Measurements from ENCODE around the gene ICOS. TPM values are rescaled to one million over a fixed set of nuclear protein-coding genes. Genes with fewer than 3 reads are reported as not detected.

ICOS gene
- total and polyA plus RNA-seq, 2 of the 8 experiments (the other 6 are each of a cell fraction or from before 2014, with no cell fraction given), result not detected

GRCh38 chr2:204005940-204006721 lies 69.6 kb downstream of the ICOS start:
- H2BK120ac ChIP-seq (replicated peaks; ENCODE audit: low read depth, low read length), result no peak overlapping the region

More at GRCh38 chr2:204005940-204006721, 69.6 kb downstream of the ICOS start:
- H3K4me3 ChIP-seq (ENCODE audit: extremely low read depth in 1 of 4, insufficient read depth in 2 of 4, low read depth in 3 of 4, low read length in 4 of 4), result no peak overlapping the region
- H4K5ac ChIP-seq (ENCODE audit: insufficient read length, low read depth, low read length), result no peak overlapping the region
- no peak overlapping the region for H2BK20ac ChIP-seq (ENCODE audit: low read length)
- no peak overlapping the region for H3K4me2 ChIP-seq (ENCODE audit: insufficient read depth in 1 of 2, low read depth in 2 of 2, low read length in 2 of 2)
- H3K27ac ChIP-seq (ENCODE audit: low read depth, low read length), result no peak overlapping the region
- H3K56ac ChIP-seq (replicated peaks; ENCODE audit: insufficient read length, low read depth, low read length), result no peak overlapping the region
- POLR2A ChIA-PET (ENCODE audit: partially characterized antibody), result no interaction called here
- no peak for DNase-seq (ENCODE audit: low read depth in 1 of 2, low spot score in 2 of 2)
- no peak overlapping the region for H2BK5ac ChIP-seq (ENCODE audit: low read depth, low read length)
- no peak overlapping the region for H3K18ac ChIP-seq (ENCODE audit: extremely low read depth, low read length)
- no peaks in the 10 kb centered on the region for H3K23me2 ChIP-seq (ENCODE audit: low read depth, low read length)
- H2BK15ac ChIP-seq (ENCODE audit: low read length), result no peak overlapping the region
- H2AK5ac ChIP-seq (ENCODE audit: low read depth, low read length), result no peak overlapping the region
- H3K79me1 ChIP-seq (ENCODE audit: low read depth, low read length), result no peaks in the 10 kb centered on the region
- CTCF ChIA-PET (ENCODE audit: partially characterized antibody), result interaction anchor here (0.5 to 0.9 kb wide), 3 partner anchors 19 to 1433 kb away, joined by 3 to 4 read pairs (median 3); no protein-coding TSS in a partner anchor
- WGBS, 2 experiments (ENCODE audit: extremely low coverage in 1 of 2, insufficient coverage in 1 of 2, insufficient read length in 1 of 2, insufficient replicate concordance in 2 of 2, low coverage in 1 of 2, low lambda C conversion rate in 2 of 2, missing lambda C conversion rate in 1 of 2), result 83% methylated on average over 3 of the region's 3 CpGs; no CpG with 5 or more reads in 1 of the 2 experiments
- H3K36me3 ChIP-seq (ENCODE audit: control insufficient read depth in 2 of 4, insufficient read depth in 4 of 4, low read length in 3 of 4), result no peaks in the 10 kb centered on the region
- FAIRE-seq, result no peak
- H3K4me1 ChIP-seq (replicated peaks in 1 of 4; ENCODE audit: control insufficient read depth in 3 of 4, insufficient read depth in 4 of 4, low read length in 3 of 4), result no peaks in the 10 kb centered on the region
- no peaks in the 10 kb centered on the region for H3K27me3 ChIP-seq (replicated peaks in 1 of 4; ENCODE audit: control insufficient read depth in 3 of 4, extremely low read depth in 1 of 4, insufficient read depth in 3 of 4, low read length in 3 of 4)
- no peaks in the 10 kb centered on the region for H3K9me3 ChIP-seq (ENCODE audit: insufficient read depth in 2 of 2, low read depth in 1 of 2, low read length in 1 of 2)
- no peak overlapping the region for H3K23ac ChIP-seq (ENCODE audit: insufficient read length)
- H4K20me1 ChIP-seq (replicated peaks in 1 of 2; ENCODE audit: control insufficient read depth in 1 of 2, insufficient read depth in 2 of 2, low read length in 2 of 2), result no peaks in the 10 kb centered on the region
- TF ChIP-seq EGR1 (IDR thresholded peaks at IDR 0.05; ENCODE audit: borderline replicate concordance, low read depth, low read length), result no peak
- no peak overlapping the region for H2AFZ ChIP-seq (ENCODE audit: low read length)
- H4K8ac ChIP-seq (ENCODE audit: extremely low read depth, insufficient read depth, low read length), result no peak overlapping the region
- no peak overlapping the region for H3K14ac ChIP-seq (ENCODE audit: insufficient read length)
- H3K4ac ChIP-seq (replicated peaks; ENCODE audit: insufficient read length, low read depth, low read length), result no peak overlapping the region
- no peak overlapping the region for H2BK12ac ChIP-seq (ENCODE audit: low read depth, low read length)
- H3K9ac ChIP-seq (replicated peaks in 1 of 4; ENCODE audit: extremely low read depth in 1 of 4, low read depth in 3 of 4, low read length in 3 of 4), result no peak overlapping the region
- H4K91ac ChIP-seq (replicated peaks; ENCODE audit: insufficient read length, low read length), result no peak overlapping the region
- H3K79me2 ChIP-seq (ENCODE audit: control insufficient read depth in 1 of 2, insufficient read depth in 2 of 2, low read length in 2 of 2), result no peaks in the 10 kb centered on the region

All from H1 (cell line).